ENCODE measurements around the gene TANGO2. TPM values are rescaled to one million over a fixed set of nuclear protein-coding genes. Genes with fewer than 3 reads are reported as not detected.

TANGO2 gene
- total and polyA plus RNA-seq, 9 of the 15 experiments (the other 6 are each of a cell fraction or from before 2014, with no cell fraction given) = 15.5 to 94.9 (median 70.1) TPM

DNA sequence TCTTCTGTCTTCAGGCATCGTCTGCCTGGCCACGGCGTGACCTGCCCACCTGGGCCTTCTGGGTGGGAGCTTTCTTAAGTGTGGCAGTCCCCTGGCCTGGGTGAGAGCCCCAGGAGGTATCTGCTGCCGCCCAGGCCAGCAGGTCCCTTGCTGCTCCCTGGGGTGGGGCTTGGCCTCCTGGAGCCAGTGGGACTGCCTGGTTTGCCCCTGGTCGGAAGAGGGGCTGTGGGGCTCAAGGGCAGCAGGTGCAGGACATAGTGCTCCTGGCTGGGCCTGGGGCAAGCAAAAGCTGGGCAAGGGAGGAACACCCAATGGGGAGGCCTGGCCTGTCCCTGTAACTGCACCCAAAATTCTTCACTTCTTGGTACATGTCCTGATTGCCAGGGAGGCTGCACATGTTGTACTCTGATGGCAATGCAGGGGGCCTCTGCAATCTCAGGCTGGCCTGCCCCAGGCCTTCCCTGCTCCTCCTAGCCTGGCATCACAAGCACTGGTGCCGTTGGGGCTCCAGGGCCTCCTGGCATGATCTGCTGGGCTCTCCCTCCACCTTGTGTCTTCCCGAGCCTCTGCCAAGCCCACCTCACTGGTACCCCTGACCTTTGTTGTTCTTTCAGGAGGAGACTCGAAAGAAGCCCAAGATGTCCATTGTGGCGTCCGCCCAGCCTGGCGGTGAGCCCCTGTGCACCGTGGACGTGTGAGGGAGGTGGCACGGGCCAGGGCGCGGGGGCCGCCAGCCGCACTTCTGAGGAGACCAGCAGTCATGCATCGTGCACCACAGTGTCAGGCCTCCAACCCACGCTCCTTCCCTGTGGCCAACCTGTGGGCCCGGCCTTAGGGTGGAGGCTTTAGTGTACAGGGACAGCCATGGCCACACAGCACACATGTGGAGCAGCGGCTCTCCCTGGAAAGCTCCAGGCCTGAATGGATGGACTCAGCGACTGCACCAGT lies 88.8 kb downstream of the TANGO2 start:
- no peak for FAIRE-seq
- ChIA-PET CTCF (ENCODE audit: low intra/inter-chr PET ratio) (no interaction called here), POLR2A (interaction anchor here (0.6 to 20.7 kb wide), 22 partner anchors 8 to 1461 kb away, joined by 3 to 513 read pairs (median 4); partner anchors contain the start of genes DGCR6L, RANBP1, TANGO2 and TRMT2A)
- Histone ChIP-seq H3K36me3 (ENCODE audit: control insufficient read depth, insufficient read depth, low read length) (peaks cover 100% of the 10 kb centered on the region), H3K79me2 (ENCODE audit: control insufficient read depth, insufficient read depth, low read length) (peaks cover 12% of the 10 kb centered on the region; the same call in 2 of the 3 replicates), H3K9me3 (replicated peaks; ENCODE audit: control insufficient read depth, insufficient read depth, low read depth, low read length) (no peaks in the 10 kb centered on the region), H4K20me1 (replicated peaks; ENCODE audit: control insufficient read depth, insufficient read depth, low read length) (peaks cover 73% of the 10 kb centered on the region), H3K4me2 (ENCODE audit: insufficient read depth, low read length) (no peak overlapping the region), H3K27me3 (ENCODE audit: control insufficient read depth in 2 of 2, insufficient read depth in 2 of 2, low read length in 2 of 2) (no peaks in the 10 kb centered on the region), H3K9me1 (ENCODE audit: control insufficient read depth, insufficient read depth, low read length) (peaks cover 3% of the 10 kb centered on the region), H3K9ac (ENCODE audit: insufficient read depth in 1 of 2, low read depth in 2 of 2, low read length in 2 of 2) (peak overlapping the region in 1 of 2 experiments; percentile 18; a peak in 2 of 4 replicates), H3K27ac (ENCODE audit: extremely low read depth, low read depth, low read length) (no peak overlapping the region), H3K4me3 (no peak overlapping the region), H2AFZ (ENCODE audit: low read depth, low read length) (no peak overlapping the region), H3K4me1 (replicated peaks in 1 of 2; ENCODE audit: control insufficient read depth in 2 of 2, insufficient read depth in 2 of 2, low read length in 2 of 2) (peaks cover 0 to 68% of the 10 kb centered on the region in 2 experiments; a peak in 3 of 5 replicates)
- intact Hi-C loops (cut with micrococcal nuclease) (no loop called here), in situ Hi-C loops (cut with MboI) (loop anchor here (10.0 kb wide), 1 partner anchor 385 kb away; the partner anchor contains the start of gene GP1BB)
- 92% methylated on average over 23 of the region's 23 CpGs for WGBS (ENCODE audit: insufficient coverage, low coverage, missing lambda C conversion rate)
- ATAC-seq = peak; percentile 2
- BruUV-seq (replicated peaks) = no TSS peak
- DNase-seq (ENCODE audit: extremely low read depth in 1 of 4, low spot score in 3 of 4) = peak in 1 of 4 experiments; percentile 62
- no peak for TF ChIP-seq SMAD3 (CRISPR knock-in tag; conservative IDR thresholded peaks at IDR 0.05)
- TF ChIP-seq CHCHD3 (CRISPR knock-in tag; IDR thresholded peaks at IDR 0.05) = peak; percentile 35; the same call in 1 of the 2 replicates
- TF ChIP-seq, protein P1, sequence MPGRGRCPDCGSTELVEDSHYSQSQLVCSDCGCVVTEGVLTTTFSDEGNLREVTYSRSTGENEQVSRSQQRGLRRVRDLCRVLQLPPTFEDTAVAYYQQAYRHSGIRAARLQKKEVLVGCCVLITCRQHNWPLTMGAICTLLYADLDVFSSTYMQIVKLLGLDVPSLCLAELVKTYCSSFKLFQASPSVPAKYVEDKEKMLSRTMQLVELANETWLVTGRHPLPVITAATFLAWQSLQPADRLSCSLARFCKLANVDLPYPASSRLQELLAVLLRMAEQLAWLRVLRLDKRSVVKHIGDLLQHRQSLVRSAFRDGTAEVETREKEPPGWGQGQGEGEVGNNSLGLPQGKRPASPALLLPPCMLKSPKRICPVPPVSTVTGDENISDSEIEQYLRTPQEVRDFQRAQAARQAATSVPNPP (IDR thresholded peaks at IDR 0.05; ENCODE audit: borderline replicate concordance, insufficient read depth, insufficient read length) = no peak
- peak; percentile 61 for TF ChIP-seq SUPT5H (IDR thresholded peaks at IDR 0.05)
- TF ChIP-seq ZBTB17 (CRISPR knock-in tag; IDR thresholded peaks at IDR 0.05) = peak; percentile 78
- TF ChIP-seq ZNF583 (CRISPR knock-in tag; IDR thresholded peaks at IDR 0.05) = peak; percentile 56; the same call in 1 of the 2 replicates
- TF ChIP-seq, protein P2, sequence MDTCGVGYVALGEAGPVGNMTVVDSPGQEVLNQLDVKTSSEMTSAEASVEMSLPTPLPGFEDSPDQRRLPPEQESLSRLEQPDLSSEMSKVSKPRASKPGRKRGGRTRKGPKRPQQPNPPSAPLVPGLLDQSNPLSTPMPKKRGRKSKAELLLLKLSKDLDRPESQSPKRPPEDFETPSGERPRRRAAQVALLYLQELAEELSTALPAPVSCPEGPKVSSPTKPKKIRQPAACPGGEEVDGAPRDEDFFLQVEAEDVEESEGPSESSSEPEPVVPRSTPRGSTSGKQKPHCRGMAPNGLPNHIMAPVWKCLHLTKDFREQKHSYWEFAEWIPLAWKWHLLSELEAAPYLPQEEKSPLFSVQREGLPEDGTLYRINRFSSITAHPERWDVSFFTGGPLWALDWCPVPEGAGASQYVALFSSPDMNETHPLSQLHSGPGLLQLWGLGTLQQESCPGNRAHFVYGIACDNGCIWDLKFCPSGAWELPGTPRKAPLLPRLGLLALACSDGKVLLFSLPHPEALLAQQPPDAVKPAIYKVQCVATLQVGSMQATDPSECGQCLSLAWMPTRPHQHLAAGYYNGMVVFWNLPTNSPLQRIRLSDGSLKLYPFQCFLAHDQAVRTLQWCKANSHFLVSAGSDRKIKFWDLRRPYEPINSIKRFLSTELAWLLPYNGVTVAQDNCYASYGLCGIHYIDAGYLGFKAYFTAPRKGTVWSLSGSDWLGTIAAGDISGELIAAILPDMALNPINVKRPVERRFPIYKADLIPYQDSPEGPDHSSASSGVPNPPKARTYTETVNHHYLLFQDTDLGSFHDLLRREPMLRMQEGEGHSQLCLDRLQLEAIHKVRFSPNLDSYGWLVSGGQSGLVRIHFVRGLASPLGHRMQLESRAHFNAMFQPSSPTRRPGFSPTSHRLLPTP (IDR thresholded peaks at IDR 0.05; ENCODE audit: borderline replicate concordance, extremely low read depth, insufficient read length) = no peak
- TF ChIP-seq, protein P3, sequence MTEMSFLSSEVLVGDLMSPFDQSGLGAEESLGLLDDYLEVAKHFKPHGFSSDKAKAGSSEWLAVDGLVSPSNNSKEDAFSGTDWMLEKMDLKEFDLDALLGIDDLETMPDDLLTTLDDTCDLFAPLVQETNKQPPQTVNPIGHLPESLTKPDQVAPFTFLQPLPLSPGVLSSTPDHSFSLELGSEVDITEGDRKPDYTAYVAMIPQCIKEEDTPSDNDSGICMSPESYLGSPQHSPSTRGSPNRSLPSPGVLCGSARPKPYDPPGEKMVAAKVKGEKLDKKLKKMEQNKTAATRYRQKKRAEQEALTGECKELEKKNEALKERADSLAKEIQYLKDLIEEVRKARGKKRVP (CRISPR knock-in tag; IDR thresholded peaks at IDR 0.05) = peak; percentile 58; the same call in 1 of the 2 replicates
- no peak for TF ChIP-seq ZNF780A (CRISPR knock-in tag; IDR thresholded peaks at IDR 0.05)
- TF ChIP-seq POLR2B (IDR thresholded peaks at IDR 0.05; ENCODE audit: low read depth, partially characterized antibody) = peak; percentile 46
- TF ChIP-seq PML (IDR thresholded peaks at IDR 0.05; ENCODE audit: low read length) = 0 out of 2 replicates have a peak, but pooled peaks have one; percentile 11

All from K562 (cell line).